OCI-M1 (cell line): ENCODE results near the gene GPR89B.
"Not testable (repeated sequence)": the region's sequence is repeated elsewhere in the genome, so short reads cannot be mapped to it uniquely, and the experiment has no call there.

Experiments
- DNase-seq: peaks from one replicate; lab custom pipeline; 2025; lab: John Stamatoyannopoulos, UW

Gene GPR89B

DNA sequence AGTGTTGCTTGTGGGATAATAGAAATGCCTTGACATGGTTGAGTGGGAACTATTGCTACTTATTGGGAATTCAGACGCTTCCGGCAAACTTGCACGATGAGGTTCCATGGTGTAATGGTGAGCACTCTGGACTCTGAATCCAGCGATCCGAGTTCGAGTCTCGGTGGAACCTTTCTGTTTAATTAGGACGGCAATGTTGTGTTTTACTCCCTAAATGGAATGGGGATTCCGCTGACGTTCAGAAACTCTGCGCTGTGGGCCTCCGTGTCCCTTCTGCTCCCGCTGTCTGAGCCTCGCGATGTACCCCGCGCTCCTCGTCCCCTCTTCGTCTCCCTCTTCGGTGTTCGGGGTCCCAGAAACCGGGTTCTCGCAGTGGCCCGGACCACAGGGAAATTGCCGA, 104.5 kb downstream of the GPR89B start:
- DNase-seq, result not testable (repeated sequence)

DNA sequence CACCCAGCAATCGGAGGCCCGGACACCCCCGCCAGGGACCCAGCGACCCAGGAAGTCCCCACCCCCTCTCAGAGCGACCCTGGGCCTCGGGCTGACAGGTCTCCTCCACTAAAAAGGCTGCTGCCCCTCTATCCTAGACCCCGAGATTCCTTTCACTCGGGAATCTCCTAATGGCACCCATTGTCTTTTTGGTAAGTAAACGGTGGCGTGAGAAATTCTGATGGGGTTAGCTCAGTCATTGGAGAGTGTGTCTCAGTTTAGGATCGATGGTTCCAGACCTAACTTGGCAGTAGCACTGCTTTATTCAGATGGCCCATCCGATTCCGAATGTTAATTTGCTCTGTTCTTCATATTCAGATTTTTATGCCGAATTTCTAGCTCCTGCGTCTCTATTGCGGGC, 104.9 kb downstream of the GPR89B start:
- not testable (repeated sequence) for DNase-seq

DNA sequence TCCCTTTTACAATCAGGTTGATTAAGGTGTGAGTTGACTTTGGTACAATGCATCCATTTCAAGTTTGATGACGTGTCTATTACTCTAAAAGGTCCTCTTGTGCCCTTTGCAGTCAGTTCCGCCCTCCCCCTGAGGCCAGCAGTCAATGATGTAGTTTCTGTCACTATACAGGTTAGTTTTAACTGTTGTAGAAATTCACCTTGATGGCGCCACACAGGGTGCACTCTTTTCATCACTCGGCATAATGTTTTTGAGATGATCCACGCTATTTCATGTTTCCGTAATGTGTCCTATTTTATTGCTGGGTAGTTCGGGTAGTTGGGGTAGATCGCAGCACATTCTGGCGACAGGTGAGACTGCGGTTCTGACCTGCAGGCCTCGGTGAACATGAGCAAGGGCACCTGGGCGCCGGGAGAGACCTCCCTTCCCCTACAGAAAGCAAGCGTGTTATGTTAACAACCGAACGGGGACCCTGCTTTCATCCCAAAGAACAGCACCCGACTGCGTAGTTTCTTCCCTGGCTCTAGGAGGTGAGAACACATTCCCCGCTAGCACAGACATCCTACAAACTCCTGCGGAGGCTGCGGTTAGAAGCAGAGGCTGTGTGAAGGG, 109.7 kb downstream of the GPR89B start:
- DNase-seq, result not testable (repeated sequence)

DNA sequence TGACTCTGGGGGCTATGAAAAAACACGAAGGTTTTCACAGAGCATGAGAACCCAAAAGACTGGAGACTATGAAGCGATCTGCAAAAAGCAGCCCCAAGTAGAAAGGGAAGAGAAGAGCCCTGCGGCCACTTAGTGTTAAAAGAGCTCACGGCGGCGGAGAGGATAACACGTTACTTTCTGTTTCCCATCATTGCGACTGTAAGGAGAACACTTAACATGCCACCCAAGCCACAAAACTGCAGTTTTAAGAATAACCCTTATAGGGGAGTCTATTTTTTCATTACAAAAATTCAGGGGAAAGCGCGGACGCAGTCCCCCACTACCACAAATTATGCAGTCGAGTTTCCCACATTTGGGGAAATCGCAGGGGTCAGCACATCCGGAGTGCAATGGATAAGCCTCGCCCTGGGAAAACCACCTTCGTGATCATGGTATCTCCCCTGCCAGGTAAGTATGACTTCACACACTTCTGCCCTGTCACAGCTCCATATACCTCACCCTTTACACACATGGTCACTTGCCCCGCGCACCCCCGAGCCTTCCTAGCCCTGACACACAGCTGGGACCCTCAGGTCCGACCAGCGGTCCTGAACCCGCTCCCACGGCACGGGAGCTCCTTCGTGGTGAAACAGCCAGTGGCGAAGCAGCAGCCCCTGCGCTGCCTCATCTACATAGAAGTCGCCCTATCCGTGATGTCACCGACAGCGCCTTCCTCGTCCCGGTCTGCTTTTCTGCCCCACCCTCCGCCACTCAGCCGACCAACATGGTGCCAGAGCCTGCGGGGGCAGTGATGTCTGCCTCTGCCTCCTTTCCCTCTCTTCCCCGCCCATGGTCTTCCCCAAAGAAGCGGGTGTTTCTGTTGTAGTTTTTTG, 110.5 kb downstream of the GPR89B start:
- peak; percentile 98 for DNase-seq
